ENCODE data around the gene ACTBL2.

DNA sequence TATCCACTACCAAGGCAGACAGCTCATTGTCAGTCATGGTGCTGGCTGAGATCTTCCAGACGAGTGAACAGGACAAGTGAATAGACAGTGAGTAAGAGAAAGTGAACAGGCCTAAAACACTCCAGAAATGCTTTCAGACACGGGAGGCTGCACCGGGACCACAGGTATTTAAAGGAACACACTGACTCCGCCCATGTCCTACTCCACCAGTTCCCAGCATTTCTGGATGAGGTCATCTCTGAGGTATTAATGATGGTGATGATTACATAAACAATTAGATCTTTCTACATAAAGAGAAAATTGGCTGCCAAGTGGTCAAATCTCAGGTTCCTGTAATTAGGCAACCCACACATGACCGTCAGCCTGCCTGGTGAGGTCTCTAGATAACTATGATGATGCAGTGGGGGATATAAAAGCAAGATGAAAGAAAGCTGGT is at the start of gene ACTBL2:
- TF ChIP-seq TFCP2L1 (CRISPR knock-in tag; IDR thresholded peaks at IDR 0.05) (no peak), MYC (IDR thresholded peaks at IDR 0.05; ENCODE audit: borderline replicate concordance, low read length) (no peak), CEBPB (IDR thresholded peaks at IDR 0.05) (no peak), PHF8 (IDR thresholded peaks at IDR 0.05; ENCODE audit: borderline replicate concordance, low read depth) (no peak)
- TF ChIP-seq, protein P1, sequence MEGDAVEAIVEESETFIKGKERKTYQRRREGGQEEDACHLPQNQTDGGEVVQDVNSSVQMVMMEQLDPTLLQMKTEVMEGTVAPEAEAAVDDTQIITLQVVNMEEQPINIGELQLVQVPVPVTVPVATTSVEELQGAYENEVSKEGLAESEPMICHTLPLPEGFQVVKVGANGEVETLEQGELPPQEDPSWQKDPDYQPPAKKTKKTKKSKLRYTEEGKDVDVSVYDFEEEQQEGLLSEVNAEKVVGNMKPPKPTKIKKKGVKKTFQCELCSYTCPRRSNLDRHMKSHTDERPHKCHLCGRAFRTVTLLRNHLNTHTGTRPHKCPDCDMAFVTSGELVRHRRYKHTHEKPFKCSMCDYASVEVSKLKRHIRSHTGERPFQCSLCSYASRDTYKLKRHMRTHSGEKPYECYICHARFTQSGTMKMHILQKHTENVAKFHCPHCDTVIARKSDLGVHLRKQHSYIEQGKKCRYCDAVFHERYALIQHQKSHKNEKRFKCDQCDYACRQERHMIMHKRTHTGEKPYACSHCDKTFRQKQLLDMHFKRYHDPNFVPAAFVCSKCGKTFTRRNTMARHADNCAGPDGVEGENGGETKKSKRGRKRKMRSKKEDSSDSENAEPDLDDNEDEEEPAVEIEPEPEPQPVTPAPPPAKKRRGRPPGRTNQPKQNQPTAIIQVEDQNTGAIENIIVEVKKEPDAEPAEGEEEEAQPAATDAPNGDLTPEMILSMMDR (IDR thresholded peaks at IDR 0.05), result no peak

Measured in A549 (cell line).